HEK293 (cell line): ENCODE data around the gene B3GAT1.

Source experiments
- CTCF ChIA-PET: fragments of 350-600 bp; formaldehyde crosslinking; extraction: SDS; loops from one replicate; lab custom pipeline; 2021; ENCODE audit warnings: antibody characterized with exemption; lab: Yijun Ruan, JAX
- POLR2A ChIA-PET: fragments of 300-600 bp; formaldehyde crosslinking; extraction: SDS; loops from one replicate; lab custom pipeline; 2020; ENCODE audit warnings: antibody characterized with exemption, inconsistent platforms; lab: Yijun Ruan, JAX
- H3K27ac ChIP-seq: fragments of 200-500 bp; sonication (Bioruptor generic); 2 replicates; pipeline ENCODE4 v1.5.1; 2014; ENCODE audit warnings: low read depth, low read length, control low read depth, inconsistent platforms; ENCODE audit errors: extremely low read depth
- H3K36me3 ChIP-seq, 2 experiments: fragments of 200-500 bp in 1 of 2; sonication (Bioruptor generic) in 1 of 2; 1 replicate in 1 of 2; 2 replicates in 1 of 2; pipeline ENCODE4 v1.5.1; 2014 to 2017; ENCODE audit warnings: inconsistent platforms in 2 of 2, low read length in 2 of 2; ENCODE audit not compliant: control insufficient read depth in 2 of 2, insufficient read depth in 1 of 2
- H3K4me1 ChIP-seq: fragments of 200-500 bp; sonication (Bioruptor generic); 2 replicates; pipeline ENCODE4 v1.5.1; 2014; ENCODE audit warnings: mild to moderate bottlenecking, low read length, inconsistent platforms; ENCODE audit not compliant: control insufficient read depth, insufficient read depth
- H3K4me3 ChIP-seq: 2 replicates; pipeline ENCODE4 v1.5.1; 2011; ENCODE audit warnings: low read depth, mild to moderate bottlenecking, control low read depth, low read length, moderate library complexity
- H3K9me3 ChIP-seq: fragments of 200-500 bp; sonication (Bioruptor generic); 2 replicates; pipeline ENCODE4 v1.5.1; 2014; ENCODE audit warnings: low read depth, low read length, inconsistent platforms; ENCODE audit not compliant: control insufficient read depth, insufficient read depth
- AEBP2 ChIP-seq: fragments of 450-650 bp; formaldehyde crosslinking; IDR thresholded peaks from 2 replicates; pipeline ENCODE4 v1.5.1; 2016; ENCODE audit warnings: missing biosample characterization, missing genetic modification characterization, borderline replicate concordance
- KLF10 ChIP-seq: fragments of 450-650 bp; IDR thresholded peaks from 2 replicates; pipeline ENCODE4 v1.5.1; 2018; ENCODE audit warnings: missing biosample characterization, mild to moderate bottlenecking, missing genetic modification characterization
- MZF1 ChIP-seq: fragments of 450-650 bp; formaldehyde crosslinking; IDR thresholded peaks from 2 replicates; pipeline ENCODE4 v1.5.1; 2017; ENCODE audit warnings: missing biosample characterization, missing genetic modification characterization, borderline replicate concordance
- OVOL3 ChIP-seq: fragments of 450-650 bp; formaldehyde crosslinking; IDR thresholded peaks from 2 replicates; pipeline ENCODE4 v1.5.1; 2016; ENCODE audit warnings: missing biosample characterization, missing genetic modification characterization
- PRDM1 ChIP-seq: fragments of 450-650 bp; formaldehyde crosslinking; IDR thresholded peaks from 2 replicates; pipeline ENCODE4; 2016; ENCODE audit warnings: missing biosample characterization, missing genetic modification characterization
- RBAK ChIP-seq: fragments of 450-650 bp; formaldehyde crosslinking; IDR thresholded peaks from 2 replicates; pipeline ENCODE4 v1.5.1; 2016; ENCODE audit warnings: missing biosample characterization, missing genetic modification characterization
- SP2 ChIP-seq: fragments of 450-650 bp; formaldehyde crosslinking; IDR thresholded peaks from 2 replicates; pipeline ENCODE4 v1.5.1; 2016; ENCODE audit warnings: missing biosample characterization, missing genetic modification characterization
- SP7 ChIP-seq: fragments of 450-650 bp; formaldehyde crosslinking; IDR thresholded peaks from 2 replicates; pipeline ENCODE4 v1.5.1; 2016; ENCODE audit warnings: missing biosample characterization, missing genetic modification characterization
- TRIM28 ChIP-seq: IDR thresholded peaks from 2 replicates; pipeline ENCODE4 v1.6.1; 2011; ENCODE audit warnings: low read length, control low read depth, borderline replicate concordance
- TSHZ1 ChIP-seq: fragments of 450-650 bp; formaldehyde crosslinking; IDR thresholded peaks from 2 replicates; pipeline ENCODE4 v1.5.1; 2016; ENCODE audit warnings: missing biosample characterization, missing genetic modification characterization, borderline replicate concordance
- ZBTB6 ChIP-seq: fragments of 450-650 bp; formaldehyde crosslinking; IDR thresholded peaks from 2 replicates; pipeline ENCODE4 v1.5.1; 2017; ENCODE audit warnings: missing biosample characterization, missing genetic modification characterization
- ZIC2 ChIP-seq: fragments of 450-650 bp; formaldehyde crosslinking; IDR thresholded peaks from 2 replicates; pipeline ENCODE4 v1.5.1; 2016; ENCODE audit warnings: missing biosample characterization, missing genetic modification characterization
- ZNF155 ChIP-seq: fragments of 450-650 bp; formaldehyde crosslinking; IDR thresholded peaks from 2 replicates; pipeline ENCODE4 v1.5.1; 2016; ENCODE audit warnings: missing biosample characterization, missing genetic modification characterization
- ZNF157 ChIP-seq: fragments of 450-650 bp; formaldehyde crosslinking; IDR thresholded peaks from 2 replicates; pipeline ENCODE4 v1.5.1; 2016; ENCODE audit warnings: missing biosample characterization, missing genetic modification characterization
- ZNF24 ChIP-seq: fragments of 450-650 bp; formaldehyde crosslinking; IDR thresholded peaks from 2 replicates; pipeline ENCODE4 v1.5.1; 2016; ENCODE audit warnings: missing biosample characterization, missing genetic modification characterization
- ZNF280D ChIP-seq: fragments of 450-650 bp; formaldehyde crosslinking; IDR thresholded peaks from 2 replicates; pipeline ENCODE4 v1.5.1; 2016; ENCODE audit warnings: missing biosample characterization, missing genetic modification characterization
- ZNF324 ChIP-seq: fragments of 450-650 bp; formaldehyde crosslinking; IDR thresholded peaks from 2 replicates; pipeline ENCODE4 v1.5.1; 2016; ENCODE audit warnings: missing biosample characterization, missing genetic modification characterization
- ZNF350 ChIP-seq: fragments of 450-650 bp; formaldehyde crosslinking; IDR thresholded peaks from 2 replicates; pipeline ENCODE4 v1.5.0; 2017; ENCODE audit warnings: missing biosample characterization, mild to moderate bottlenecking, missing genetic modification characterization
- ZNF366 ChIP-seq: fragments of 450-650 bp; formaldehyde crosslinking; conservative IDR thresholded peaks from 2 replicates; pipeline ENCODE4 v1.5.1; 2016; ENCODE audit warnings: missing biosample characterization, missing genetic modification characterization
- ZNF426 ChIP-seq: fragments of 450-650 bp; formaldehyde crosslinking; IDR thresholded peaks from 2 replicates; pipeline ENCODE4 v1.5.1; 2017; ENCODE audit warnings: missing biosample characterization, missing genetic modification characterization, mild to moderate bottlenecking, inconsistent platforms, moderate library complexity
- ZNF513 ChIP-seq: fragments of 450-650 bp; IDR thresholded peaks from 2 replicates; pipeline ENCODE4 v1.5.1; 2018; ENCODE audit warnings: missing biosample characterization, missing genetic modification characterization
- ZNF830 ChIP-seq: fragments of 450-650 bp; IDR thresholded peaks from 2 replicates; pipeline ENCODE4 v1.5.0; 2018; ENCODE audit warnings: missing biosample characterization, missing genetic modification characterization, low read depth, mild to moderate bottlenecking, moderate library complexity

The B3GAT1 gene

GRCh38 chr11:134350381-134350780, 61.7 kb downstream of the B3GAT1 start:
- Histone ChIP-seq H3K36me3 (peaks cover 0 to 12% of the 10 kb centered on the region in 2 experiments; a peak in 2 of 3 replicates), H3K4me1 (no peaks in the 10 kb centered on the region), H3K4me3 (no peak overlapping the region)
- POLR2A ChIA-PET, result no interaction called here
- TF ChIP-seq ZNF830 (tag by site-specific recombination), result no peak
- no peak for TF ChIP-seq ZNF24
- TF ChIP-seq ZNF280D (tag by site-specific recombination), result no peak
- TF ChIP-seq OVOL3 (tag by site-specific recombination), result no peak
- no peak for TF ChIP-seq ZNF513 (tag by site-specific recombination)
- no peak for TF ChIP-seq TRIM28
- TF ChIP-seq ZNF366, result no peak
- TF ChIP-seq ZNF155 (tag by site-specific recombination), result no peak
- TF ChIP-seq AEBP2 (tag by site-specific recombination), result no peak
- TF ChIP-seq TSHZ1, result no peak
- TF ChIP-seq ZNF324 (tag by site-specific recombination), result no peak
- TF ChIP-seq, all 188 proteins: peak for 0
- CTCF ChIA-PET, result interaction anchor here (0.6 to 1.5 kb wide), 2 partner anchors 150 to 725 kb away, joined by 3 read pairs; no protein-coding TSS in a partner anchor
- no peak overlapping the region for H3K27ac ChIP-seq
- no peaks in the 10 kb centered on the region for H3K9me3 ChIP-seq

- Histone ChIP-seq H3K4me1 (no peaks in the 10 kb centered on the region), H3K4me3 (no peak overlapping the region), H3K9me3 (no peaks in the 10 kb centered on the region), H3K27ac (no peak overlapping the region), H3K36me3 (peaks cover 0 to 12% of the 10 kb centered on the region in 2 experiments; a peak in 2 of 3 replicates)
- ChIA-PET CTCF (interaction anchor here (0.7 to 1.5 kb wide), 2 partner anchors 259 to 726 kb away, joined by 3 read pairs; no protein-coding TSS in a partner anchor), POLR2A (no interaction called here)
- TF ChIP-seq SP7 (tag by site-specific recombination) (no peak), RBAK (tag by site-specific recombination) (no peak), PRDM1 (tag by site-specific recombination) (no peak), ZBTB6 (tag by site-specific recombination) (no peak), SP2 (tag by site-specific recombination) (no peak), ZNF350 (tag by site-specific recombination) (no peak), ZNF157 (tag by site-specific recombination) (no peak), MZF1 (tag by site-specific recombination) (no peak), KLF10 (no peak), ZIC2 (tag by site-specific recombination) (no peak), ZNF426 (tag by site-specific recombination) (no peak)
These were observed 62.2 kb downstream of the B3GAT1 start for GRCh38 chr11:134349802-134350355.
